Neural cell (in vitro differentiated cells): ENCODE data around the gene CNTN4.

ENCODE experiments used
- CTCF ChIP-seq: fragments of 450-650 bp; IDR thresholded peaks from 2 replicates; pipeline ENCODE4 v1.5.1; 2014; ENCODE audit warnings: antibody characterized with exemption, mild to moderate bottlenecking, moderate library complexity; ENCODE audit not compliant: poor library complexity, severe bottlenecking
- EP300 ChIP-seq: fragments of 450-650 bp; conservative IDR thresholded peaks from 2 replicates; pipeline ENCODE4 v1.6.1; 2014; ENCODE audit warnings: antibody characterized with exemption, mild to moderate bottlenecking, moderate library complexity; ENCODE audit not compliant: poor library complexity, severe bottlenecking
- EZH2 ChIP-seq: fragments of 200-600, 300-800 bp; shearing (Covaris generic), sonication (generic); IDR thresholded peaks from 2 replicates; pipeline ENCODE4 v1.6.1; 2014; ENCODE audit warnings: antibody characterized with exemption, low read length, borderline replicate concordance, mild to moderate bottlenecking; ENCODE audit not compliant: insufficient read depth, poor library complexity, severe bottlenecking
- POLR2AphosphoS5 ChIP-seq: IDR thresholded peaks from 2 replicates; pipeline ENCODE4 v1.6.1; 2012
- RAD21 ChIP-seq: fragments of 450-650 bp; conservative IDR thresholded peaks from 2 replicates; pipeline ENCODE4 v1.6.1; 2014; ENCODE audit warnings: antibody characterized with exemption, mild to moderate bottlenecking, moderate library complexity
- REST ChIP-seq: IDR thresholded peaks from 2 replicates; pipeline ENCODE4 v1.6.1; 2012; ENCODE audit warnings: borderline replicate concordance
- SMC3 ChIP-seq: fragments of 450-650 bp; conservative IDR thresholded peaks from 2 replicates; pipeline ENCODE4 v1.6.1; 2014; ENCODE audit warnings: antibody characterized with exemption, mild to moderate bottlenecking, moderate library complexity; ENCODE audit not compliant: poor library complexity
- TAF1 ChIP-seq: IDR thresholded peaks from 2 replicates; pipeline ENCODE4 v1.6.1; 2012; ENCODE audit warnings: low read depth

DNA sequence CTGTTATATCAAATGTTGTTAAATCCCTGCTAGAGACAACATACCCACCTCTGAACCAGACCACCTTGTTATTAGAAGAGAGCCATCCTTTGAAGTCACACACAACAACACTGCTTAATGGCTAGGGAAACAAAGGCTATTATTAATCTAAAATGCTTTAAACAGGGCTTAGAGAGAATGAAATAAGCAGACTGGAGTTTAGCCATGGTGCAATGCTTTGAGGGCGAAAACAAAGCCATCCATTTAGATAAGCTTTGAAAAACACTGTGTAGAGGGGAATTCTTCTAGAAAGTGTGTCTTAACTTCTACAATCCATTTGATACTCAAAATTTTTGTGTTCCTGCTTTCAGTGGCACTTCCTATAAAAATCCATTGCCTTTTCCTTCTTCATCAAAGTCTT is 862.9 kb downstream of the CNTN4 start:
- TF ChIP-seq CTCF (no peak), REST (no peak), EZH2 (no peak), TAF1 (no peak), POLR2AphosphoS5 (no peak), RAD21 (no peak), SMC3 (no peak), EP300 (no peak)
